Stomach smooth muscle (tissue), 2 donors: ENCODE data around the gene B4GALNT4.

Source experiments
- H3K27ac ChIP-seq: one replicate; pipeline ENCODE4 v1.7.0; 2013; ENCODE audit warnings: mild to moderate bottlenecking, low read length, inconsistent platforms
- H3K27me3 ChIP-seq, 2 donors: one replicate each; pipeline ENCODE4 v1.7.0; 2013; ENCODE audit warnings: low read length in 2 of 2; ENCODE audit not compliant: insufficient read depth in 2 of 2, control insufficient read depth in 1 of 2
- H3K36me3 ChIP-seq, 2 donors: one replicate each; pipeline ENCODE4 v1.7.0; 2013; ENCODE audit warnings: low read length in 2 of 2; ENCODE audit not compliant: control insufficient read depth in 2 of 2, insufficient read depth in 2 of 2
- H3K4me1 ChIP-seq: one replicate; pipeline ENCODE4 v1.7.0; 2013; ENCODE audit warnings: low read length; ENCODE audit not compliant: control insufficient read depth, insufficient read depth
- H3K4me3 ChIP-seq, 2 donors: one replicate each; pipeline ENCODE4 v1.7.0; 2013; ENCODE audit warnings: low read length in 2 of 2
- H3K9ac ChIP-seq, 2 donors: one replicate each; pipeline ENCODE4 v1.7.0; 2013; ENCODE audit warnings: low read length in 2 of 2, mild to moderate bottlenecking in 1 of 2
- H3K9me3 ChIP-seq, 2 donors: one replicate each; pipeline ENCODE4 v1.7.0; 2013; ENCODE audit warnings: low read length in 2 of 2; ENCODE audit not compliant: control insufficient read depth in 2 of 2
- donor health status: healthy.
- donor health status: Pancreatic carcinoma.

Gene B4GALNT4

GRCh38 chr11:391117-392017, 22.1 kb downstream of the B4GALNT4 start:
- no peak overlapping the region for H3K4me3 ChIP-seq
- H3K27ac ChIP-seq: no peak overlapping the region

DNA sequence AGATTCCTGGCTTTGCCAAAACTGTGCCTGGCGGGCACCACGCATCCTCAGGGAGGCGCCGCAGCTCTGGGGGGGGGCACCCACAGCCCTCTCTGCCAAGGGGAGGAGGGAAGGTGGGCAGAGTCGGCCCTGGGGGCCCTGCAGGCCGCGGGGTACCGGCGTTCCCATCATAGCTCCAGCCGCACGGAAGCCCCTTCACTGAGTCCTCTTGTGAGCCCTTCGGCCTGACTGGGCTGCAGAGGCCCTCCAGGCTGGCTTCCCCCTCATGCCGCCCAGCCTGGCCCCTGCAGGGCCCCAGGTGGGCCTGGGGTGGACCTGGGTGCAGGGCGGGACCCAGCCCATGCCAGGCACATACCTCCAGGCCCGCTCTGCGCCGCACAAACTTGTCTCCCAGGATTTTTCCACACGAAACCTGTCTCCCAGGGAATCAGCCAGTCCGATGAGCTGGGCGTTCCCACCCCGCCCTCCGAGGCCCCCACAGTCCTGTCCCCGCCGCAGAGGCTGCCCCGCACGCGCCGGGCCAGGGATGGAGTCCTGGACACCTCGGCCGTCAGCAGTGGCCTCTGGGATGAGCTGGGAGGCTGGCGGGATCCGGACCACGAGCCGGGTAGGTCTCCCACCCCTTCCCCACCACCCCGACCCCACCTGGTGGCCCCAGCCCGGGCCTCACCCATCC, 22.9 kb downstream of the B4GALNT4 start:
- H3K9me3 ChIP-seq: no peaks in the 10 kb centered on the region
- H3K4me1 ChIP-seq: peaks cover 11% of the 10 kb centered on the region
- no peak overlapping the region for H3K27ac ChIP-seq
- no peaks in the 10 kb centered on the region for H3K27me3 ChIP-seq
- no peak overlapping the region for H3K4me3 ChIP-seq
- no peak overlapping the region for H3K9ac ChIP-seq
- no peaks in the 10 kb centered on the region for H3K36me3 ChIP-seq

More at GRCh38 chr11:391117-392017, 22.1 kb downstream of the B4GALNT4 start:
- H3K27me3 ChIP-seq: no peaks in the 10 kb centered on the region
- H3K36me3 ChIP-seq: no peaks in the 10 kb centered on the region
- H3K9me3 ChIP-seq: peaks cover 0 to 4% of the 10 kb centered on the region in 2 donors
- H3K9ac ChIP-seq: no peak overlapping the region
- H3K4me1 ChIP-seq: peaks cover 2% of the 10 kb centered on the region

- H3K27ac ChIP-seq: no peak overlapping the region
- H3K36me3 ChIP-seq: no peaks in the 10 kb centered on the region
These were observed 24.1 kb downstream of the B4GALNT4 start for GRCh38 chr11:393219-394033.

GRCh38 chr11:394034-394857, 24.9 kb downstream of the B4GALNT4 start, which contains the start of gene PKP3:
TSS of gene PKP3 (plus strand) at chr11:394209. CDS start at chr11:394293, 84 bp downstream.
- H3K27ac ChIP-seq: no peak within 1 kb of the TSS

More at GRCh38 chr11:393219-394033, 24.1 kb downstream of the B4GALNT4 start:
- Histone ChIP-seq H3K9me3 (no peaks in the 10 kb centered on the region), H3K27me3 (no peaks in the 10 kb centered on the region), H3K4me1 (peaks cover 15% of the 10 kb centered on the region), H3K9ac (no peak overlapping the region), H3K4me3 (no peak overlapping the region)

GRCh38 chr11:394858-395655, 25.8 kb downstream of the B4GALNT4 start:
- no peak overlapping the region for H3K4me3 ChIP-seq
- peaks cover 6 to 7% of the 10 kb centered on the region in 2 donors for H3K27me3 ChIP-seq
- H3K27ac ChIP-seq: no peak overlapping the region
- H3K9me3 ChIP-seq: no peaks in the 10 kb centered on the region
- peaks cover 15% of the 10 kb centered on the region for H3K4me1 ChIP-seq
- no peak overlapping the region for H3K9ac ChIP-seq
- no peaks in the 10 kb centered on the region for H3K36me3 ChIP-seq

More at GRCh38 chr11:394034-394857, 24.9 kb downstream of the B4GALNT4 start, which contains the start of gene PKP3:
- no peak within 1 kb of the TSS for H3K4me3 ChIP-seq
- peaks cover 15% of the 10 kb centered on the region for H3K4me1 ChIP-seq
- H3K36me3 ChIP-seq: no peaks in the 10 kb centered on the region
- peaks cover 0 to 3% of the 10 kb centered on the region in 2 donors for H3K27me3 ChIP-seq
- H3K9ac ChIP-seq: no peak within 1 kb of the TSS
- H3K9me3 ChIP-seq: no peaks in the 10 kb centered on the region

DNA sequence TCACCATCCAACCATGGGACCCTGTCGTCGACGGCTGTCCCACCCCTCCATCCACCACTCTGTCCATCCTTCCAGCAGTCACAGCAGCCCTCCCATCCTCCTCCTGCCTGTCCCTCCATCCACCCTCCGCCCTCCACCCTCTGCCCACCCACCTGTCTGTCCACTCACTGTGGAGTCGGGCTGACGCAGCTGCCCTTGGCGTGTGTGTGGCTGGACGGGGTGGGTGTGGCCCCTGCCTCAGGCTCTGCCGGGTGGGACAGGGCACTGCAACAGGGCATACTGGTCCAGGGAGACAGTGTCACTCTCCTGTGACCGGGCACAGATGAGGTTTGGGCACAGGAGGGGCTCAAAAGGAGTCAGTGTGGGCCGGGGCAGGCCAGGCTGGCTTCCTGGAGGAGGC, 26.6 kb downstream of the B4GALNT4 start:
- H3K9ac ChIP-seq: no peak overlapping the region
- H3K4me3 ChIP-seq: no peak overlapping the region
- no peaks in the 10 kb centered on the region for H3K9me3 ChIP-seq
- H3K27ac ChIP-seq: no peak overlapping the region
- H3K36me3 ChIP-seq: no peaks in the 10 kb centered on the region
- H3K27me3 ChIP-seq: peaks cover 7 to 11% of the 10 kb centered on the region in 2 donors
- peaks cover 15% of the 10 kb centered on the region for H3K4me1 ChIP-seq

- Histone ChIP-seq H3K9ac (no peak overlapping the region), H3K4me1 (peaks cover 15% of the 10 kb centered on the region), H3K36me3 (no peaks in the 10 kb centered on the region), H3K27ac (no peak overlapping the region), H3K27me3 (peaks cover 7 to 11% of the 10 kb centered on the region in 2 donors), H3K4me3 (peak overlapping the region in 1 of 2 donors; percentile 68), H3K9me3 (no peaks in the 10 kb centered on the region)
These were observed 27.2 kb downstream of the B4GALNT4 start for GRCh38 chr11:396511-396947.

- no peak overlapping the region for H3K27ac ChIP-seq
These were observed 27.7 kb downstream of the B4GALNT4 start for GRCh38 chr11:396948-397548.

GRCh38 chr11:398826-399225, 29.5 kb downstream of the B4GALNT4 start:
- Histone ChIP-seq H3K9ac (no peak overlapping the region), H3K36me3 (no peaks in the 10 kb centered on the region), H3K4me1 (peaks cover 15% of the 10 kb centered on the region), H3K27ac (no peak overlapping the region), H3K9me3 (no peaks in the 10 kb centered on the region), H3K27me3 (peaks cover 7 to 11% of the 10 kb centered on the region in 2 donors), H3K4me3 (no peak overlapping the region)

More at GRCh38 chr11:396948-397548, 27.7 kb downstream of the B4GALNT4 start:
- Histone ChIP-seq H3K9ac (no peak overlapping the region), H3K4me3 (peak overlapping the region in 1 of 2 donors; percentile 68), H3K27me3 (peaks cover 7 to 11% of the 10 kb centered on the region in 2 donors), H3K4me1 (peaks cover 15% of the 10 kb centered on the region), H3K9me3 (no peaks in the 10 kb centered on the region), H3K36me3 (no peaks in the 10 kb centered on the region)
